Activated naive CD8-positive, alpha-beta T cell treated with anti-CD3 and anti-CD28 coated beads, Interleukin-2, amount 10 ng/mL, durations not matched to agents 7 days and 5 days (primary cell): Measurements from ENCODE around the gene FAM171A2. TPM values are rescaled to one million over a fixed set of nuclear protein-coding genes. Genes with fewer than 3 reads are reported as not detected.

Experiments
- ATAC-seq: fragments of 150-1000 bp; cut with Tn5 transposase; one replicate; pipeline ENCODE4 v1.10.0; 2021; ENCODE audit warnings: low read depth, moderate library complexity
- POLR2A ChIA-PET: fragments of 350-600 bp; sonication (Branson Sonifier 250); formaldehyde crosslinking; loops from one replicate; lab custom pipeline; 2021; ENCODE audit warnings: antibody characterized with exemption; lab: Charles Lee
- DNase-seq: peaks from one replicate; pipeline ENCODE4 v3.0.0; 2021
- H3K27ac Mint-ChIP-seq: one replicate; pipeline ENCODE4 v1.8.0; 2022; ENCODE audit warnings: mild to moderate bottlenecking, mixed read lengths
- H3K27me3 Mint-ChIP-seq: one replicate; pipeline ENCODE4 v1.8.0; 2022; ENCODE audit warnings: mild to moderate bottlenecking, moderate library complexity, mixed read lengths
- H3K36me3 Mint-ChIP-seq: one replicate; pipeline ENCODE4 v1.8.0; 2021; ENCODE audit warnings: mild to moderate bottlenecking, mixed read lengths
- H3K4me1 Mint-ChIP-seq: one replicate; pipeline ENCODE4 v1.8.0; 2021; ENCODE audit warnings: mixed read lengths
- H3K4me3 Mint-ChIP-seq: one replicate; pipeline ENCODE4 v1.8.0; 2022; ENCODE audit warnings: mild to moderate bottlenecking, moderate library complexity, mixed read lengths
- H3K9me3 Mint-ChIP-seq: one replicate; pipeline ENCODE4 v1.8.0; 2021; ENCODE audit warnings: mixed read lengths
- total RNA-seq, 2 experiments: library from RNA; stranded (reverse); gene quantifications; one replicate each; pipeline ENCODE4 v1.2.3, GENCODE V29; 2021

Gene FAM171A2
- total RNA-seq, 2 experiments from 2014 or later = 0.37 to 0.69 TPM

- H3K9me3 Mint-ChIP-seq = no peaks in the 10 kb centered on the region
- peak overlapping the region; percentile 90 for H3K4me3 Mint-ChIP-seq
- peak; percentile 89 for DNase-seq
- POLR2A ChIA-PET = interaction anchor here (0.6 to 3.8 kb wide), 11 partner anchors 99 to 203 kb away, joined by 3 to 38 read pairs (median 5); partner anchors contain the start of genes ATXN7L3, HDAC5, TMUB2 and UBTF
- peak; percentile 73 for ATAC-seq
- no peaks in the 10 kb centered on the region for H3K27me3 Mint-ChIP-seq
- peak overlapping the region; percentile 84 for H3K27ac Mint-ChIP-seq
- H3K36me3 Mint-ChIP-seq = no peaks in the 10 kb centered on the region
- peaks cover 27% of the 10 kb centered on the region for H3K4me1 Mint-ChIP-seq
These were observed 36.7 kb downstream of the FAM171A2 start for GRCh38 chr17:44326861-44327444.

- DNase-seq (peak; percentile 100), ATAC-seq (peak; percentile 77)
- Mint-ChIP-seq H3K4me3 (peak within 1 kb of the TSS; percentile 90), H3K36me3 (peaks cover 2% of the 10 kb centered on the region), H3K27ac (peak within 1 kb of the TSS; percentile 93), H3K27me3 (no peaks in the 10 kb centered on the region), H3K9me3 (no peaks in the 10 kb centered on the region), H3K4me1 (peaks cover 20% of the 10 kb centered on the region)
- POLR2A ChIA-PET = interaction anchor here (0.6 to 3.8 kb wide), 7 partner anchors 77 to 184 kb away, joined by 3 to 45 read pairs (median 9); partner anchors contain the start of genes ATXN7L3 and UBTF
These were observed 38.9 kb downstream of the FAM171A2 start, which contains the start of gene SLC25A39 for GRCh38 chr17:44324571-44325275. TSS of gene SLC25A39 (minus strand) at chr17:44324823. CDS start at chr17:44323562, 1,261 bp downstream.

GRCh38 chr17:44324092-44324570, 39.5 kb downstream of the FAM171A2 start:
- no peak for ATAC-seq
- H3K9me3 Mint-ChIP-seq = no peaks in the 10 kb centered on the region

GRCh38 chr17:44323359-44324091, 40.1 kb downstream of the FAM171A2 start:
- Mint-ChIP-seq H3K4me3 (peak overlapping the region; percentile 87), H3K27ac (peak overlapping the region; percentile 76), H3K36me3 (peaks cover 6% of the 10 kb centered on the region), H3K27me3 (no peaks in the 10 kb centered on the region), H3K9me3 (no peaks in the 10 kb centered on the region), H3K4me1 (peaks cover 20% of the 10 kb centered on the region)
- ATAC-seq (no peak), DNase-seq (no peak)
- POLR2A ChIA-PET = interaction anchor here (1.2 to 3.8 kb wide), 4 partner anchors 13 to 124 kb away, joined by 3 to 45 read pairs (median 14); partner anchors contain the start of genes ATXN7L3 and UBTF

More at GRCh38 chr17:44324092-44324570, 39.5 kb downstream of the FAM171A2 start:
- DNase-seq = no peak
- H3K27ac Mint-ChIP-seq = peak overlapping the region; percentile 76
- POLR2A ChIA-PET = interaction anchor here (0.6 to 3.8 kb wide), 6 partner anchors 14 to 183 kb away, joined by 3 to 45 read pairs (median 14); partner anchors contain the start of genes ATXN7L3 and UBTF
- H3K27me3 Mint-ChIP-seq = no peaks in the 10 kb centered on the region
- H3K4me3 Mint-ChIP-seq = peak overlapping the region; percentile 87
- H3K4me1 Mint-ChIP-seq = peaks cover 20% of the 10 kb centered on the region
- H3K36me3 Mint-ChIP-seq = peaks cover 6% of the 10 kb centered on the region

- H3K4me1 Mint-ChIP-seq = peaks cover 18% of the 10 kb centered on the region
- no peak overlapping the region for H3K27ac Mint-ChIP-seq
- peaks cover 9% of the 10 kb centered on the region for H3K36me3 Mint-ChIP-seq
- H3K9me3 Mint-ChIP-seq = no peaks in the 10 kb centered on the region
- POLR2A ChIA-PET = interaction anchor here (3.8 to 8.4 kb wide), 2 partner anchors 101 to 103 kb away, joined by 45 to 72 read pairs; partner anchors contain the start of gene UBTF
- DNase-seq = no peak
- H3K4me3 Mint-ChIP-seq = peak overlapping the region; percentile 30
- ATAC-seq = no peak
- H3K27me3 Mint-ChIP-seq = peaks cover 3% of the 10 kb centered on the region
These were observed 41.3 kb downstream of the FAM171A2 start for GRCh38 chr17:44322236-44322895.

- H3K36me3 Mint-ChIP-seq = peaks cover 10% of the 10 kb centered on the region
- POLR2A ChIA-PET = interaction anchor here (1.0 to 8.4 kb wide), 4 partner anchors 75 to 118 kb away, joined by 4 to 72 read pairs (median 5); partner anchors contain the start of gene UBTF
- H3K27ac Mint-ChIP-seq = no peak overlapping the region
- peaks cover 11% of the 10 kb centered on the region for H3K27me3 Mint-ChIP-seq
- ATAC-seq (no peak), DNase-seq (no peak)
- no peaks in the 10 kb centered on the region for H3K9me3 Mint-ChIP-seq
- H3K4me1 Mint-ChIP-seq = peaks cover 16% of the 10 kb centered on the region
- H3K4me3 Mint-ChIP-seq = no peak overlapping the region
These were observed 42.2 kb downstream of the FAM171A2 start for GRCh38 chr17:44321246-44322120.

- H3K27me3 Mint-ChIP-seq = peaks cover 22% of the 10 kb centered on the region
- peaks cover 10% of the 10 kb centered on the region for H3K36me3 Mint-ChIP-seq
- H3K4me1 Mint-ChIP-seq = peaks cover 23% of the 10 kb centered on the region
- H3K4me3 Mint-ChIP-seq = no peak overlapping the region
- no peaks in the 10 kb centered on the region for H3K9me3 Mint-ChIP-seq
- POLR2A ChIA-PET = interaction anchor here (1.0 to 8.4 kb wide), 4 partner anchors 73 to 116 kb away, joined by 4 to 72 read pairs (median 5); partner anchors contain the start of gene UBTF
- DNase-seq (no peak), ATAC-seq (no peak)
- no peak overlapping the region for H3K27ac Mint-ChIP-seq
These were observed 43.6 kb downstream of the FAM171A2 start for GRCh38 chr17:44320066-44320465.

GRCh38 chr17:44318077-44318892, 45.4 kb downstream of the FAM171A2 start:
- H3K27me3 Mint-ChIP-seq = peaks cover 31% of the 10 kb centered on the region
- H3K4me1 Mint-ChIP-seq = peaks cover 16% of the 10 kb centered on the region
- H3K9me3 Mint-ChIP-seq = no peaks in the 10 kb centered on the region
- POLR2A ChIA-PET = interaction anchor here (0.5 to 8.4 kb wide), 3 partner anchors 99 to 836 kb away, joined by 3 to 72 read pairs (median 3); partner anchors contain the start of gene UBTF
- no peak for DNase-seq
- H3K27ac Mint-ChIP-seq = no peak overlapping the region
- ATAC-seq = no peak
- peaks cover 10% of the 10 kb centered on the region for H3K36me3 Mint-ChIP-seq
- H3K4me3 Mint-ChIP-seq = no peak overlapping the region

- POLR2A ChIA-PET = interaction anchor here (0.5 to 8.4 kb wide), 4 partner anchors 71 to 837 kb away, joined by 3 to 72 read pairs (median 4); partner anchors contain the start of gene UBTF
- Mint-ChIP-seq H3K4me1 (peaks cover 14% of the 10 kb centered on the region), H3K36me3 (peaks cover 10% of the 10 kb centered on the region), H3K27ac (no peak overlapping the region), H3K9me3 (no peaks in the 10 kb centered on the region), H3K27me3 (peaks cover 33% of the 10 kb centered on the region), H3K4me3 (no peak overlapping the region)
- ATAC-seq (no peak), DNase-seq (no peak)
These were observed 46.1 kb downstream of the FAM171A2 start for GRCh38 chr17:44317545-44317944.

GRCh38 chr17:44315760-44316731, 47.6 kb downstream of the FAM171A2 start:
- peaks cover 7% of the 10 kb centered on the region for H3K36me3 Mint-ChIP-seq
- H3K27ac Mint-ChIP-seq = peak overlapping the region; percentile 7
- no peak for ATAC-seq
- POLR2A ChIA-PET = interaction anchor here (0.8 to 8.4 kb wide), 7 partner anchors 14 to 152 kb away, joined by 3 to 72 read pairs (median 5); partner anchors contain the start of gene UBTF
- H3K27me3 Mint-ChIP-seq = peaks cover 37% of the 10 kb centered on the region
- DNase-seq = no peak
- H3K4me3 Mint-ChIP-seq = peak overlapping the region; percentile 77
- peaks cover 12% of the 10 kb centered on the region for H3K4me1 Mint-ChIP-seq
- H3K9me3 Mint-ChIP-seq = no peaks in the 10 kb centered on the region
